SK-N-SH treated with all-trans-retinoic acid at 6 μM for 48 hours (cell line): ENCODE data around the gene PIP4K2B.

ENCODE experiments used
- ATAC-seq: fragments of 200-7000 bp; cut with Tn5 transposase; 3 replicates; pipeline ENCODE4 v1.9.1; 2020; ENCODE audit warnings: mild to moderate bottlenecking, moderate library complexity
- ARNTL ChIP-seq: fragments of 450-650 bp; formaldehyde crosslinking; IDR thresholded peaks from 2 replicates; pipeline ENCODE4 v1.5.0; 2020; ENCODE audit warnings: low read depth, mild to moderate bottlenecking, moderate library complexity, borderline replicate concordance
- CSDC2 ChIP-seq: fragments of 250-450 bp; sonication (Bioruptor Pico); IDR thresholded peaks from 2 replicates; pipeline ENCODE4 v1.5.0; 2020; ENCODE audit warnings: mild to moderate bottlenecking, moderate library complexity
- CSRNP3 ChIP-seq: fragments of 250-450 bp; sonication (Bioruptor Pico); IDR thresholded peaks from 2 replicates; pipeline ENCODE4 v1.5.1; 2021; ENCODE audit warnings: mild to moderate bottlenecking, moderate library complexity
- ESRRG ChIP-seq: fragments of 250-450 bp; sonication (Bioruptor Pico); IDR thresholded peaks from 2 replicates; pipeline ENCODE4 v1.6.1; 2021; ENCODE audit warnings: mild to moderate bottlenecking
- OSR1 ChIP-seq: fragments of 250-450 bp; sonication (Bioruptor Pico); IDR thresholded peaks from 2 replicates; pipeline ENCODE4 v1.8.0; 2022; ENCODE audit warnings: moderate library complexity, mild to moderate bottlenecking, inconsistent platforms
- PPARA ChIP-seq: fragments of 250-450 bp; sonication (Bioruptor Pico); IDR thresholded peaks from 2 replicates; pipeline ENCODE4 v1.5.0; 2020; ENCODE audit warnings: mild to moderate bottlenecking, borderline replicate concordance
- TCF4 ChIP-seq: fragments of 250-450 bp; sonication (Bioruptor Pico); IDR thresholded peaks from 2 replicates; pipeline ENCODE4 v1.8.0; 2021; ENCODE audit warnings: mild to moderate bottlenecking, moderate library complexity, borderline replicate concordance
- TOX ChIP-seq: fragments of 250-450 bp; sonication (Bioruptor Pico); IDR thresholded peaks from 2 replicates; pipeline ENCODE4 v1.8.0; 2021; ENCODE audit warnings: mild to moderate bottlenecking, moderate library complexity, borderline replicate concordance
- ZC3H10 ChIP-seq: fragments of 250-450 bp; sonication (Bioruptor Pico); IDR thresholded peaks from 2 replicates; pipeline ENCODE4 v1.5.1; 2021; ENCODE audit warnings: mild to moderate bottlenecking, moderate library complexity
- ZFP3 ChIP-seq: fragments of 250-450 bp; sonication (Bioruptor Pico); IDR thresholded peaks from 2 replicates; pipeline ENCODE4 v1.5.0; 2020; ENCODE audit warnings: mild to moderate bottlenecking, moderate library complexity
- ZNF565 ChIP-seq: fragments of 450-650 bp; formaldehyde crosslinking; conservative IDR thresholded peaks from 2 replicates; pipeline ENCODE4 v1.5.0; 2020; ENCODE audit warnings: low read depth, mild to moderate bottlenecking, moderate library complexity
- ZNF8 ChIP-seq: fragments of 450-650 bp; formaldehyde crosslinking; IDR thresholded peaks from 2 replicates; pipeline ENCODE4 v1.5.0; 2020; ENCODE audit warnings: mild to moderate bottlenecking, moderate library complexity
- TF ChIP-seq, protein P1 (sequence below): fragments of 250-450 bp; sonication (Bioruptor Pico); IDR thresholded peaks from 2 replicates; pipeline ENCODE4 v1.8.0; 2020; ENCODE audit warnings: mild to moderate bottlenecking, moderate library complexity, borderline replicate concordance
- TF ChIP-seq, protein P2 (sequence below): fragments of 250-450 bp; sonication (Bioruptor Pico); IDR thresholded peaks from 2 replicates; pipeline ENCODE4 v1.5.0; 2020; ENCODE audit warnings: mild to moderate bottlenecking, moderate library complexity

The PIP4K2B gene

DNA sequence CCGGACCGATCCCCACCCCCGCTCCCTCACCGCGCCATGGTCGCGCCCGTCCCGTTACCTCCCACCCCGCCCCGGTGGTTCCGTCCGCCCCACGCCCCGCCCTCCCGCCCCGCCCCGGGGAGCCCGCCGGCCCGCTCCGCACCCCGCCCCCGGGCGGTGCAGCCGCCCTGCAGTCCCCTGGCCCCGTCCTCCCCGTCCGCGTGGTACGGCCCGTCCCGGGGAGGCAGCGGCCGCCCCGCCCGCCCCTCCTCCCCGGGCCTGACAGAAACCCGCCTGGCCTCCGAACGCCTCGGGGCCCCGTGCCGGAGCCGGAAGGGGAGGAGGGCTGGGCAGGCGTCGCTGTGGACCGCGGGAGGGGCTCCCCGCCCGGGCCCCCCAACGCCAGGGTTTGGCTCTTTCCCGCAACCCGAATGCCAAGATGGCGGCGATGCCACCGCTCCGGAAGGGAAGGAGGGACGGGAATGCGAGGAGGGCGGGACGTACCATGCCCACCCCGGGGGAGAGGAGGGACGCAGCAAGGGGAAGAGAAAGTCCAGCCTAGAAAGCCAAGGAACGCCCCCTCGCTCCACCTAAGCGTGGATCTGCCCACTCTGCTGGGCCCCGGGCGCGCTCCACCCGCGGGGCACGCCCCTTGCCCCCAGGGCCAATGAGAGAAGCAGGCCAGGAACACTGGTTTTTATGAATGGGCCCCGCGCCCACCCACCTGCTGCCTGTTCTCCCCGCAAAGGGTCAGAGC, at the start of gene PIP4K2B:
Gene PIP4K2B (minus strand): TSS at position 56 of the 736 bp plus-strand sequence. CDS start 132 bp downstream, outside the sequence.
- peak; percentile 95 for ATAC-seq
- TF ChIP-seq ESRRG (peak; percentile 72; the same call in 1 of the 2 replicates), ZFP3 (no peak), ZC3H10 (CRISPR knock-in tag) (0 out of 2 replicates have a peak, but pooled peaks have one; percentile 37), CSDC2 (CRISPR knock-in tag) (no peak)
- TF ChIP-seq, protein P1, sequence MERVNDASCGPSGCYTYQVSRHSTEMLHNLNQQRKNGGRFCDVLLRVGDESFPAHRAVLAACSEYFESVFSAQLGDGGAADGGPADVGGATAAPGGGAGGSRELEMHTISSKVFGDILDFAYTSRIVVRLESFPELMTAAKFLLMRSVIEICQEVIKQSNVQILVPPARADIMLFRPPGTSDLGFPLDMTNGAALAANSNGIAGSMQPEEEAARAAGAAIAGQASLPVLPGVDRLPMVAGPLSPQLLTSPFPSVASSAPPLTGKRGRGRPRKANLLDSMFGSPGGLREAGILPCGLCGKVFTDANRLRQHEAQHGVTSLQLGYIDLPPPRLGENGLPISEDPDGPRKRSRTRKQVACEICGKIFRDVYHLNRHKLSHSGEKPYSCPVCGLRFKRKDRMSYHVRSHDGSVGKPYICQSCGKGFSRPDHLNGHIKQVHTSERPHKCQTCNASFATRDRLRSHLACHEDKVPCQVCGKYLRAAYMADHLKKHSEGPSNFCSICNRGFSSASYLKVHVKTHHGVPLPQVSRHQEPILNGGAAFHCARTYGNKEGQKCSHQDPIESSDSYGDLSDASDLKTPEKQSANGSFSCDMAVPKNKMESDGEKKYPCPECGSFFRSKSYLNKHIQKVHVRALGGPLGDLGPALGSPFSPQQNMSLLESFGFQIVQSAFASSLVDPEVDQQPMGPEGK (CRISPR knock-in tag) = peak; percentile 98

- TF ChIP-seq CSRNP3 (0 out of 2 replicates have a peak, but pooled peaks have one; percentile 14), TCF4 (CRISPR knock-in tag) (no peak)
- ATAC-seq = no peak
Observed at GRCh38 chr17:38848557-38848891, 49.2 kb upstream of the PIP4K2B start.

DNA sequence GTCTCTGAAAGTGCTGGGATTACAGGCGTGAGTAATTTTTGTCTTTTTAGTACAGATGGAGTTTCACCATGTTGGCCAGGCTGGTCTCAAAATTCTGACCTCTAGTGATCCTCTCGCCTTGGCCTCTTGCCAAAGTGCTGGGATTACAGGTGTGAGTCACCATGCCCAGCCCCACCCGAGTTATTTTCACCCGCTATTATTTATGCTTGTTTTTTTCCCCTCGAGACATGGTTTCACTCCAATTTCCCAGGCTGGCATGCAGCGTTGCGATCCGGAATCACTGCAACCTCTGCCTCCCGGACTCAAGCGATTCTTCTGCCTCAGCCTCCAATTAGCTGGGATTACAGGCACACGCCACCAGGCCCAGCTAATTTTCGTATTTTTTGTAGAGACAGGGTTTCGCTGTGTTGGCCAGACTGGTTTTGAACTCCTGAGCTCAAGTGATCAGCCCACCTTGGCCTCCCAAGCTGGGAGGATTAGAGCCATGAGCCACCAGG, 45.0 kb upstream of the PIP4K2B start:
- ATAC-seq = peak; percentile 16; the same call in 2 of the 3 replicates
- TF ChIP-seq CSDC2 (CRISPR knock-in tag) (no peak), ARNTL (CRISPR knock-in tag) (no peak), PPARA (CRISPR knock-in tag) (no peak), OSR1 (CRISPR knock-in tag) (no peak), TCF4 (CRISPR knock-in tag) (no peak)
- TF ChIP-seq, protein P2, sequence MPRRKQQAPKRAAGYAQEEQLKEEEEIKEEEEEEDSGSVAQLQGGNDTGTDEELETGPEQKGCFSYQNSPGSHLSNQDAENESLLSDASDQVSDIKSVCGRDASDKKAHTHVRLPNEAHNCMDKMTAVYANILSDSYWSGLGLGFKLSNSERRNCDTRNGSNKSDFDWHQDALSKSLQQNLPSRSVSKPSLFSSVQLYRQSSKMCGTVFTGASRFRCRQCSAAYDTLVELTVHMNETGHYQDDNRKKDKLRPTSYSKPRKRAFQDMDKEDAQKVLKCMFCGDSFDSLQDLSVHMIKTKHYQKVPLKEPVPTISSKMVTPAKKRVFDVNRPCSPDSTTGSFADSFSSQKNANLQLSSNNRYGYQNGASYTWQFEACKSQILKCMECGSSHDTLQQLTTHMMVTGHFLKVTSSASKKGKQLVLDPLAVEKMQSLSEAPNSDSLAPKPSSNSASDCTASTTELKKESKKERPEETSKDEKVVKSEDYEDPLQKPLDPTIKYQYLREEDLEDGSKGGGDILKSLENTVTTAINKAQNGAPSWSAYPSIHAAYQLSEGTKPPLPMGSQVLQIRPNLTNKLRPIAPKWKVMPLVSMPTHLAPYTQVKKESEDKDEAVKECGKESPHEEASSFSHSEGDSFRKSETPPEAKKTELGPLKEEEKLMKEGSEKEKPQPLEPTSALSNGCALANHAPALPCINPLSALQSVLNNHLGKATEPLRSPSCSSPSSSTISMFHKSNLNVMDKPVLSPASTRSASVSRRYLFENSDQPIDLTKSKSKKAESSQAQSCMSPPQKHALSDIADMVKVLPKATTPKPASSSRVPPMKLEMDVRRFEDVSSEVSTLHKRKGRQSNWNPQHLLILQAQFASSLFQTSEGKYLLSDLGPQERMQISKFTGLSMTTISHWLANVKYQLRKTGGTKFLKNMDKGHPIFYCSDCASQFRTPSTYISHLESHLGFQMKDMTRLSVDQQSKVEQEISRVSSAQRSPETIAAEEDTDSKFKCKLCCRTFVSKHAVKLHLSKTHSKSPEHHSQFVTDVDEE (CRISPR knock-in tag) = no peak
- TF ChIP-seq, protein P1 (CRISPR knock-in tag) = no peak

- ATAC-seq = no peak
- TF ChIP-seq OSR1 (CRISPR knock-in tag) (no peak), TOX (CRISPR knock-in tag) (no peak), ZFP3 (no peak), ZNF565 (CRISPR knock-in tag) (no peak)
Observed at GRCh38 chr17:38825762-38826247, 26.4 kb upstream of the PIP4K2B start.

DNA sequence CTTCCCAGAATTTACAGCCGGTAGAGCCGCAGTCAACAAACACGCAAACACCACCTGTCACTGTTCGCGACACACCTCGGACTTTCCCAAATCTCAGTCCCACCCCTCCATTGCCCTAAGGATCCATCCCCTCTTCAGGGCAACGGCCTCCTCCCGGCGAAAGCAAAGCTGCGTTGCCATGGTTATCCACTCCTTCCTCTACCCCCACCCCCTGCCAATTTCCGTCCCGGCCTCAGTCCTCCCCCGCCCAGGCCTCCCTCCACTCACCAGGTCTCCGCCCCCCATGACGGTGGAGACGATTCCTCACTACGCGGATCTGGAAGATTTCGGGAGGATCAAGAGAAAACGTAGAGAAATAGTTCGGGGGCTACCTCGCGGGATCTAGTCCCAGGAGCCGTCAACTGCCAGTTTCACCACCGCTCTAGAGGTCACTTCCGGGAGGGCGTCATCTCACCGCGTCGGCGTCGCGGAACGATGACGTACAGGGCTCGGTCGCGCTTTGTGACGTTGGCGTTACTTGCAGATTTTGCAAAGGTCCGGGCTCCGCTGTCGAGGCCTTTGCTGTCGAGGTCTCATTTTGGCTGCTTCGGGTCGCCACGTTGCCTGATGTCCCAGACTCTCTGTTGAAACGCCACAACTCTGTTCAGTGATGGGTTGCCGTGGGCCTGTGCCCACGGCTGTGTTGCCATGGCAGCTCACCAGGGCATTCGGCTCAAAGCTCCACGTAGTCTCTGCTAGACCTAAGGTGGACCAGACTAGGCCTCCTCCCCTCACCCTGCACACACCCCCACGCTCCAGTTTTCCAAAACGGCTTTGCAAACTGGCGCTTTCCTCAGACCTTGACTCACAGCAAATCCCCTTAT, 25.8 kb upstream of the PIP4K2B start, which contains the start of gene CWC25:
Gene CWC25 (minus strand): TSS at position 423 of the 863 bp plus-strand sequence. CDS start 138 bp downstream, at position 285.
- peak; percentile 88 for ATAC-seq
- TF ChIP-seq, protein P2 (CRISPR knock-in tag) = 0 out of 2 replicates have a peak, but pooled peaks have one; percentile 35
- no peak for TF ChIP-seq ZNF8 (CRISPR knock-in tag)
